Renal pelvis (tissue), 4 donors: Measurements from ENCODE around the gene NR2C2. TPM values are rescaled to one million over a fixed set of nuclear protein-coding genes. Genes with fewer than 3 reads are reported as not detected.

Experiments used
- DNase-seq: peaks from one replicate; pipeline ENCODE4 v3.0.0-alpha.2; 2013
- polyA plus RNA-seq, 3 donors: library from polyadenylated mRNA; unstranded; fragments of 120-200 nt; gene quantifications; one replicate each; pipeline ENCODE4 v1.2.1, GENCODE V29; 2013; ENCODE audit not compliant: insufficient read length in 3 of 3

The NR2C2 gene
- polyA plus RNA-seq, 3 donors = 40.5 to 65.2 (median 65.1) TPM

DNA sequence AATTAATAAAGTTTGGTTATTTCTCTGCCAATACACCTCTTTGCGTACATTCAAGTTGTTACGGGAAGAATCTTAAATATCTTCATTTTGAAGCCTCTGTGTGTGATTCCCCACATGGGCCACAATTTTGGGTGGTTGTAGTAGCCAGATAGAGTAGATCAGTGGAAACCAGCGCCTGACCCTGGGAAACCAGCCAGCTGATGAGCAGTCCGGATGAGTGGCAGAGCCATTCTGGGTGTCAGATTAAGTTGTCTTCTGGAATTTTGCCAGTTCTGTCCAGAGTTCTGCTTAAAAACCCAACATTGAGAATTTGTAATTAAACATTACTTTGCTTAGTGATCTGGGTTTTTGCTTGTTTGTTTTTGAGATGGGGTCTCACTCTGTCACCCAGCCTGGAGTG, 68.1 kb downstream of the NR2C2 start:
- DNase-seq = no peak

DNA sequence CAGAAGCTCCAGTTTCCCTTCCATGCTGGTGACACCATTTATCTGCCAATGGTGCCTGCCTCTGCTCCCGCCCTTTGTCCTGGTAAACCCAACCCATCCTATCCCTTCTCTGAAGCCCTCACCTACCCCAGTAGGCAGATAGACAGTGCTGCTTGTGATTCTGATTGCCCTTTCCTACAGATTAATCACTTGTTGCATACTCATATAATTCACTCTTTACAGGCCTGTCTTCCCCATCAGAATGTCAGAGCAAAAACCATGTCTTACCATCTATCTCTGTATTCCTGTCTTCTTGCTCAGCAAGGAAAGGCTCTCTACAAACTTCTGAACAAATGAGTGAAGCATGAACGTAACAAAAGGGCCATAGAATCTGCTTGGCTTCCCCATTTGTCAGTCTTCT, 69.8 kb downstream of the NR2C2 start:
- DNase-seq = no peak

DNA sequence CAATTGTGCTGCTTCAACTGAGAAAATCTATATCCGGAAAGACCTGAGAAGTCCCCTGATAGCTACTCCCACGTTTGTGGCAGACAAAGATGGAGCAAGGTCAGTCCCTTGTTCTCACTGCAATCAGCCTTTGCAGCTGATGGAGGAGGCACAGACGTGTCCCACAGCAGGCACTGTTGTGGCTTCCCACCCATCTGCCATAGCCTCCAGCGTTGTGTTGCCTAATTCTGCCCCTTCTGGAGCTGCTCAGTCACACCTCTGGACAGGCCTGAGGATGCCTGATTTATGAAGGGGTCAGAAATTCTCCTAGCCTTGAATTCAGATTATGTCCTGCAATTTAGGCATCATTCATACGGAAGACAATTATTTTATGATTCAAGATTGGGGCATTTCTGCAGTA, 75.9 kb downstream of the NR2C2 start:
- DNase-seq = no peak

DNA sequence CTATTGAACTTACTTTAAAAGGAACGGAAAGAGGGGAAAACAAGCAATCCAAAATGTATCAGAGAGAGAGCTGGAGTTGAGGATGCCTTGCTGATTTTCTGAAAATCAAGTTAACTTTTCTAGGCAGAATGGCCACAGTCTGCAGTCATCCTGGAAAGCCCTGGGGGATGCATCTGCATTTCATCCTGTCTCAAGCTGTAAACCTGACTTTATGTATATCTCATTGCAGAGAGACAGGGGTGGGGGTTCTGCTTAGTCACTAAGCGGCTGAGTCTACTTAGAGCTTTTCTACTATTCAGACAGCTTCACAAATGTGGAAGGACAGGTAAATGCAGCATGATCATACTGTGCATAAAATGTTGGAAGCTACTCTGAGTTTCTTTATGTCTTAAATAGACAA, 76.3 kb downstream of the NR2C2 start:
- DNase-seq = no peak

DNA sequence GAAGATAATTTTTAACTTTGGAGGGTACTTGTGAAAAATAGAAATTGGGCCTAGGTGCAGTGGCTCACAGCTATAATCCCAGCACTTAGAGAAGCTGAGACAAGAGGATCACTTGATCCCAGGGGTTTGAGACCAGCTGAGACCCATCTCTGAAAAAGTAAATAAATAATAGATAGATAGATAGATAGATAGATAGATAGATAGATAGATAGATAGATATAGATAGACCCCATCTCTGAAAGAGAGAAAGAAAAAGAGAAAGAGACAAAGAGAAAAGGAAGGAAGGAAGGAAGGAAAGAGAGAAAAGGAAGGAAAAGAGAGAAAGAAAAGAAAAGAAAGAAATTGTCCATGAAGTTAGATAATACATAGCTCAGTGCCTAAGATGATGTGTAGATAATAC, 82.2 kb downstream of the NR2C2 start:
- no peak for DNase-seq

DNA sequence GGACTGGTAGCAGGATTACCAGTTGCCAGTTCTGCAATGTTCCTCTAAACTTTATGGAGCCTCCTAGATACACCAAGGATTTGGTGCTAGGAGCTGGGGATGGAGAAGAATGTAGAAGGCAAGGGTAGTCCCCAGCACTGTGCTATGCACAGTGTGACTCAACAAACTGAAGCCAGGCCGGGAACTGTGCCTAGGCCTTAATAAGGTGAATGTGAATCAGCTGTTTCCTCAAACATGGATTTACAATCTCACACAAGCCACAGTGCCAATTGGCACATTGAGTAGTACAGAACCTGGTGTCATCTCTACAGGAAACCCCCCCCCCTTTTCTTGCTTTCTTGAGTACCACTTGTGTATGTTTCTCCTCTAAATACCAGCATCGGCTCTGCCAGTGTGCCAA, 85.3 kb downstream of the NR2C2 start:
- DNase-seq = no peak

DNA sequence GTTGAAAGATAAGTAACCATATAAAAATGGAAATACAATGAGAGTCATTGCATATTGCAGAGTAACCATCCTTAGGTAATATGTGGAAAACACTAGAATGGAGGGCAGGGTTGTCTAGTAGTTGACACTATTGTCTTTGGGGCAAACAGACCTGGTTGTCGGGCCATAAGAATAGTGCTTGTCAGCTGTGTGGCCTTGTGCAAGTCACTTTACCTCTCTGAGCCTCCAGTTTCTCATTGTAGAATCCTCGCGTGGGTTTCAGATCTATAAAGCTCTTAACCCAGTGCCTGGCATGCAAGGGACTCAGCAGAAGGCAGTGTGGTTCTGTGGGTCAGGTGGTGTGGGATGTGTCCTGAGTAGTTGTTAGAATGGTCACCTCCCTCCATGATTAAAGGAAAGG, 85.7 kb downstream of the NR2C2 start:
- no peak for DNase-seq

DNA sequence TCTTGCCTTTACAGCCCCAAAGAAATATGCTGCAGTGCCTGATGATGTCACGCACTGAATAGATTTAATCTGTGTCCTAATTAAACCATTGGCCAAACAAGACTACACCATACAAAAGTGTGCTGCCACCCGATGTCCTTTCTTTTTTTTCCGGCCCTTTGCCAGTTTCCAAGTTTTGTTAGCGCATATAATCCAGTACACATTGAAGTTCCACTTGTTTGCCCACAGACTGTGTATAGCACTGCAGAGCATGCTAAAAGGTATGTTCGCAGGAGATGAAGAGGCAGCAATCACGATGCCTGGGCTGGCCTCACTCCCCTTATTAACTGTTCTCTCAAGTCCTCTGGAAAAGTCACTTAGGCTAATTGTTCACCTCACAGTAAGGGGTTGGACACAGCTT, 90.9 kb downstream of the NR2C2 start:
- no peak for DNase-seq

DNA sequence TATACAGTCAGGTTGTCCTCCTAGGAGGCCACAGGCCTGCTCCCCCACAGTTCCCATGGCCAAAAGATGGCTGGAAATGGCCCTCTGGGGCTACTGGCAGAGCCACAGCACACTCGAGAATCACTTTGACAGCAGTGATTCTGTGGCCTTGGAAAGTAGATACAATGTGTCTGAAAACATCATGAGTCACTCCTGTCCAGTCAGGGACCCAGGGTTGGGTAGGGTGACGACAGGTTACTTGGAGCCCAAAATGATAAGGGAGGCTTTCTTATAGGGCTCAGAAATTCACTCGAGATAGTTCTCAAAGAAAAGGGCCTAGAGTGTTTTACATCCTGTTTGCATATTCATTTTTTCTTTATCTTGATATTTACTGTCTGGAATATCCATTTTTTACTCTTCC, 93.5 kb downstream of the NR2C2 start:
- no peak for DNase-seq

DNA sequence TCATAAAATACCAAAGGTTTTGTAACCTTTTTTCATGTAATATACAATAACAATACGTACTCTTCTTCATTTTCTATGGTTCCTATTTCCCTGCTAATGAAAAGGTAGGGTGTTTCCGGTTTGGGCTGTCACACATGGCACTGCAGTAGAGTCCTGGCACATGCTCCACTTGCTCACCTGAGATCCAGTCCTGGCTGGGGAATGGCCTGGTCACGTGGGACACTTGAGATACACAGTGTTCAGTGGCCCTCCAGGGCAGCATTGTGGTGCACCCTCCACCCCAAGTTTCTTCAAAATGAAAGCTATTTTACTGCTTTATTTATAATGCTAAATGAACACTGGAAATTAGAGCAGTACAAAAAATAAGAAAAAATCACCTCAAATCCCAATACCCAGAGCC, 94.6 kb downstream of the NR2C2 start:
- DNase-seq = no peak

DNA sequence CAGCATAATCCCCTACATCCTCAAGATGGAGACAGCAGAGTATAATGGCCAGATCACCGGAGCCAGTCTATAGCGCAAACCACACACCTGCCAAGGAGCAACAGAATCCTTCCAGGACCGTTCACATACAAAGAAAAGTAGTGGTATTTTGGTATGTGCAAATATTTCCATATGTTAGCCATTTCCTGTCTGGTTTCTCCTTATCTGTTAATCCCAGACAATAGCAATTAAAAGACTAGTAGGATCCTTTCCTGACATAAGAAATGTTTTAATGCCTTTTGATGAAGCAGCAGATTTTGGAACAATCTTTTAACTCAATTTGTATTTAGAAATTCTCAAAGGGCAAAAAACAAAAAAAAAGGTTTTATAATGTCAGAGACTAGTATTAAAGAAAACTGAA, 95.6 kb downstream of the NR2C2 start:
- no peak for DNase-seq

DNA sequence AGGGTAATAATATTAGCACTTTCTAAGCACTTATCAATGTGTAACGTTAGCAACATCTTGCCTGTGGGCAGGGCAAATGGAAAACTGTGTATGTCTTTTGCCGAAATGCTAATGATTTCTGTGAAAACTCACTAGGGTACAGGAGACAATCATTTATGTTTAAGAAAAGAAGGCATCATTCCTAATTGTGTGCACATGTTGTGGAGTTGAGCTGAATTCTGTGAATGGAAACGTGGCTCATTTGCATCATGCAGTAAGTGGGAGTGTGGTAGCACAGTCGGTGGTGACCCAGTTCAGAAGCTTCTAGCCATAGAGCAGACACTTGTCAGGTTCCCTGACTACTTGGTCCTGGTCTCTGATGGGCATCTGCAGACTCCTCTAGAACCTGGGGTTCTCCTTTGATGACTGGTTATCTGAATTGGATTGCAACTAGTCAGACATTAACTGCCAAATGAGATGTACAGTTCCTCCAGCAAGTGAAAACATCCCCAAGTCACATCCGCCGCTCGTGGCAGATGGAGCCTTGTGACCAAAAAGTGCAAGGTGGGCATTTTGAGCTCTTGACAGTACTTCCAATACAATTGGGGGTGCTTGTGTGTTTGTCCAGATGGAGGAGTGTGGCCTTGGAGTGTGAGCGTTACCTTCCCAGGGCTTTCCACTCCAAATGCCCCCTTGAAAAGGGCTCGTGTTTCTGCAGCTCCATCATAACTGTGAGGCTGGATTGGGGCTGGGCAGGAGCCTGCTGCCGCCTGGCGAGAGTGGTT, 96.2 kb downstream of the NR2C2 start:
- no peak for DNase-seq

DNA sequence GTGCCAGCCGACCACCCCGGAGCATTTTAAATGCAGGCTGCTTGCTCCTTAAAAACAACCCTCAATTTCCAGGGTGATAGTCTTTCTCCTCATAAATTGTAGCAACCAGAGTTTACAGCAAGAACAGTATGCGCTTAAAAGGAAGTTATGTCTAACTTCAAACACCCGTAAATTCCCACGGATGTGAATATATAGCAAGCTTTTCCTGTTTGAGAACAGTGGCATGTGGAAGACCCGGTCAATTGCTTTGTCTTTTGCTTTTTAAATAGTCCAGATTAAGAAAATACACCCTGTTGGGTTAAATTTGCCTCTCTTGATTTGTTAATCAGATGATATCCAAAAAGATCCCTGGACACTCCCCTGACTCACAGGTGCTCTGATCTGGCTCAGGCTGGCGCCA, 96.9 kb downstream of the NR2C2 start:
- no peak for DNase-seq

DNA sequence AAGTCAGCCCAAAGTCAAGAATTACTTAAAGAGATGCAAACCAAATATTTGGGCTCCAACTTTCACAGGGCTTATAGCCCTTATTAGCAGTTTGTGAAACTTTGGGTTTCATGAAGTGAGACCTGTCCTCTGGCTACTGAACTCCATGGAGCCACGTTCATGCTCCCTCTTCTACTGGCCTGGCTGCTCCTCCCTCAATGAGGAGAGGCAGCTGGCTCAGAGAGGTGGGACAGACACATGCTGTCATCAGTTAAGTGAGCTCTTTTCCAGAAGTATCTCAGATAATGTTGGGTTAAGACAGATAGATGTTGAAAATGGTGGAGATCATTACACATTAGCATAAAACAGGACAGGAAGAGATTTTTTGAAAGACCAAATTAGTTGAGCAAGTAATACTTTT, 98.3 kb downstream of the NR2C2 start:
- no peak for DNase-seq

DNA sequence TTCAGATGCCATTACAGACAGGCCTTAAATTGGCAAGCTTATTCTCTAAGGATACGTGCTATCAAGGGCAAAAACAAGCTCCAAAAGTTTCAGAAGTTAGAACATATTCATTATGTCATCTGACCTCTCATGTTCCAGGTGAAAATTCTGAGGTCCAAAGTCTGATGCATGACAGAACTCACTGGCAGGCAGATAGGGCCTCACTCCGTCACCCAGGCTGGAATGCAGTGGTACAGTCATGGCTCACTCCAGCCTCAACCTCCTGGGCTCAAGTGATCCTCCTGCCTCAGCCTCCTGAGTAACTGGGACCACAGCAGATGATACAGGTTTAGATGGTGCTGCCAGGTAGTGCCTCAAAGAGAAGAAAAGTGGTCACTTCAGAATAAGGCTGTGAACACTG, 102.2 kb downstream of the NR2C2 start:
- DNase-seq = no peak

DNA sequence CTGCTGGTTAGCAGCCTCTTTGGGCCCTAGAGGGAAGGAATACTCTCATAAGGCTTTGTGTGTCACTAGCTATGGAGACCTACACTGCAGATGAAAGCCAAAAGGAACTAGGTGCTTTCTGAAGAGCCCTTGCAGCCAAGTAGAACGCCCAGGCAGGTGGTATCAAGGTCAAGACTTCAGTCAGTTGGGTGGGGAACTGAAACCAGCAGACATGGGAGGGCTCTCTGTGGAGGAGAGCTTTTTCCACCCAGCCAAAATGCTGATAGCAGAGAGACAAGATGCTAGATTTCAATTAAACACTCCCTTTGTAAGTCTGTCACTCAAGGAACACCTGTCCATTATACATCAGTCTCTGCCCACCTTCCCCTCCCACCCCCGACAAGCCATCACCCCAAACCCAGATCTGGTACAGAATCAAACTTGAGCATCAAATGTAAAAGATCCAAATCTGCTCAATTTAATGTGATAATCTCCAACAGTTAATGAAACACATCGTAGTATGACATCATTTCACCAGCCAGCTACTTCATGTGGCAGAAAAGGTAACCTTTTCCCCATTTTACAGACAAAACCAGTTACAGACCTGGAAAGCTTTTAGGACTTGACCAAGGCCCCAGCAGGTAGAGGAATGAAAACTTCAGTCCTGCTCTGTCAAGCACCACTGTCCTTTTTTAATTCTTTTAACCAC, 103.2 kb downstream of the NR2C2 start:
- no peak for DNase-seq

DNA sequence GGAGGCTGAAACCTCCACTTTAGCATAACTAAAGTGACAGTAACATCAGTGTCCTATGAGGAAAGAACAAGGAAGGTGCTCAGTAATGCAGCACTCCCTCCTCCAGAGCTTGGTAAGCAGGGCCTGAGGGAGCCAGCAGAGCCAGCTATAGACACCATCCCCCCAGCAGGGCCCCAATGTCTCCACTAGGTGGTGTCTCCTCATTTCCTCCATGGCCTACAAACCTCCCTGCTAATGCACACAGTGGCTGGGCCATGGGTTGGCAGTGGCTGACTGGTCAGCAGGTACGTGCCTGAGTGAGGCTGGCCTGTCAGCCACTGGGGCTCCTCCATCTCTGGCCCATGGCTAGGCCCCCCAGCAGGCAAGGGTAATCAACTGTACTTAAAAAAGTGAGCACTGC, 104.1 kb downstream of the NR2C2 start:
- no peak for DNase-seq

DNA sequence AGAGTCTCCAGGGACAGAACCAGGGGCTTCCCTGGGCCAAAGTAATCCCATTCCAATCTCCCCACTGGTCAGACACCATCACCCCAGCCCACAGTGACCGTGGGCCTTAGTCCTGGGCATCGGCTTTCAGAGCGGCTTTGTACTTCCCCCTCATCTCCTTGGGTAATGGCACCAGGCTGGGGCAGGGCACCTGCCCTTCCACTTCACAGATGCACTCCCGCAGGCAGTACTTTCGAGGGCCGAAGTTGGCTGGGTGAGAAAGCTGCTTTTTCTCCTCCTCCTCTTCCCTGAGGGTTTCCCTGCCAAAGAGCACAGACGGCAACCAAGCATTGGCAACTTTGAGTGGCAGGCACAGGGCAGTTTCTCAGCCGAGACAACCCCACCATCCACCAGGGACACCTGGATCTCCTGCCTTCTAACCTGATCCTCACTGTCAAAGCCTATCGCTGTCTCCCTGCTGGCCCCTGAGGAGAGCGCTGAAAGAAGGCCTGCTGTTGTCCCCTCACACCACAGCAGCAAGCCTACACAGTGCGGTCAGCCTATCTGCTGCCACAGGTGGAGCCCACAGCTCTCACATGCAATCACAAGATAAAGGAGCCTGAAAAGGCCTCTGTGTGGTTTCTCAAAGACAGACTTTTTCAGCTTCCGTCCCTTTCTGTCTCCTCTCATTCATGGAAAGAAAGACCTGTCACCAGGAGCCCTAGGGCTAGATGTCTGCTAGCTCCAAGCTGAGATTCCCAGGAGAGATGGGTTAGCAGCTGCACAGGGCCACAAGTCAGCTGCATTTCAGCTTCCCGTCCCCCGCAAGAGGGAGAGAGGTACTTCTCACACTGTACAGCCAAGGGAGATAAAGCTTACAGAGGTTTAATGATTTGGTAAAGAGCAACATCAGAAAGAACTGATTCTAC, 105.2 kb downstream of the NR2C2 start:
- no peak for DNase-seq

DNA sequence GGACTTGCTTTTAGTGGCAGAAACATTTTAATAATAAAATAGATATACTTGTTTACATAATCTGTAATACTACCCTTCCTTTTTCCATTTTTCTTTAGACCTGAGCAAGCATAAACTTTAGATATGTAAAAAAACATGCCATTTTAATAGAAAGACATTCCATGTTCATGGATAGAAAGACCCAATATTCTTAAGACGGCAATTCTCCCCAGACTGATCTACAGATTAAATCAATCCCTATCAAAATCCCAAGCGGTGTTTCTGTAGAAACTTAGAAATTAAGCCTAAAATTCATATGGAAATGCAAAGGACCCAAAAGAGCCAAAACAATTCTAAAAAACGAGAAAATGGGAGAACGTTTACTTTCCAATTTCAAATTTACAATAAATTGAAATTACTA, 106.2 kb downstream of the NR2C2 start:
- DNase-seq = no peak

DNA sequence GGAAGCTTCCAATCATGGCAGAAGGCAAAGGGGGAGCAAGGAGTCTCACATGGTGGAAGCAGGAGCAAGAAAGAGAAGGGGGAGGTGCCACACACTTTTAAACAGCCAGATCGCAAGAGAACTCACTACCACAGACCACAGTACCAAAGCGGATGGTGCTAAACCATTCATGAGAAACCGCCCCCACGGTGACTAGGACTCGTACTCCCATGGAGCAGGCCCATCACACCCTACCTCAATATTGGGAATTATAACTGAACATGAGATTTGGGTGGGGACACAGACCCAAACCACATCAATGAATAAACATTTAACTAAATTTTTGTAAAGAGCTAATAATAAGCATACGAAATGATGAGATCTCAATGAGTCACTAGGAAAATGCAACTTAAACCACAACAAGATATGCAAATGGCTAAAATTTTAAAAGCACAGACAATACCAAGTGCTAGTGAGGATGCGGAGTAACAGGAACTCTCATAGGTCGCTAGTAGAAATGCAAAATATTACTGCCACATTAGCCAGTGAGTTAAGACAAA, 107.7 kb downstream of the NR2C2 start:
- no peak for DNase-seq

DNA sequence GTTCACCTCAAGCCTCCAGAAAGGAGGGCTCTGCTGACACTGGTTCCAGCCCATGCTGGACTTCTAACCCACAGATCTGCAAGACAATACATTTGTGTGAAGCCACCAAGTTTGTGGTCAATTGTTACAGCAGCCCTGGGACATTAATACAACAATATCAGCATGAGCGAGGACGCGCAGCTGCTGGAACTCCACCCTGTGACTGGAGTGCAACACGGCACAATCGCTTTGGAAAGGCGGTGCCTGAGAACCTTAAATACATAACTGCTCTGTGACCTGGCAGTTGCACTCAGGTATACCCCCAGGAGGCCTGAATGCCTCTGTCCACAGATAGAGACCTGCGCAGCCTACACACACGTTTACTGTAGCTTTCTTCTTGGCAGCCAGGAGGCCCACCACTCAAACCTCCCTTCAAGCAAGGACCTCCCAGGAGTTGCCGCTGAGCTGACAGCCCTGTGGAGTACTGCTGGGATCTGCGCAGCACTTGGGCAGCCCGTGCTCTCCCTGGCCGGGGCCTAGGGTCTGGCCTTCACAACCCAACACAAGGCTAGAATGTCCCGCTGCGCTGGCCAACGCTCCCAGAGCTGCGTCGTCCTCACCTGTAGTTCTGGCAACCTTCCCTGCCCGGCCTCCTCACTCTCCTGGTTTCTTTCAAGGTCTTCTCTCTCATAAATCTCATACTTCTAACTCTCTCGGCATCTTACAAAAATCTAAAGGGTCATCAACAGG, 109.5 kb downstream of the NR2C2 start:
- DNase-seq = no peak

DNA sequence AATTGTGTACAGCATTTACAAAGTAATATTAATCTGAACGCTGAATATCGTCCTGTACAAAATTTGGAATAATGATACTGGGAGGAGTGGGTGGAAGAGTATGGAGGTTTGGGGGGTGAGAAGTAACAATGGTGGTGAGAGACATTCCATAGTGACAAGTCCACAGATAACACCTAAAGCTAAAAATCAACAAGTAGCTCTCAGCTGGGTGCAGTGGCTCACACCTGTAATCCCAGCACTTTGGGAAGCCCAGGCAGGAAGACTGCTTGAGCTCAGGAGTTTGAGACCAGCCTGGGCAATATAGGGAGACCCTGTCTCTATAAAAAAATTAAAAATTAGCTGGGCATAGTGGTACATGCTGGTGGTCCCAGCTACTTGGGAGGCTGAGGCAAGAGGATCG, 112.6 kb downstream of the NR2C2 start:
- no peak for DNase-seq
